HG03342 (cell line): ENCODE measurements around the gene SPINK8.
A peak's percentile ranks its signal among the peaks of the same experiment; 100 is the strongest.
"Not testable (repeated sequence)": the region's sequence is repeated elsewhere in the genome, so short reads cannot be mapped to it uniquely, and the experiment has no call there.

ENCODE experiments used
- ATAC-seq: cut with Tn5 transposase; IDR thresholded peaks from one replicate; pipeline ENCODE4 v1.9.1; 2021; ENCODE audit warnings: mild to moderate bottlenecking, moderate library complexity; ENCODE audit not compliant: unreplicated experiment

The SPINK8 gene

GRCh38 chr3:48331706-48332435, 1.6 kb downstream of the SPINK8 start:
- ATAC-seq, result not testable (repeated sequence)

DNA sequence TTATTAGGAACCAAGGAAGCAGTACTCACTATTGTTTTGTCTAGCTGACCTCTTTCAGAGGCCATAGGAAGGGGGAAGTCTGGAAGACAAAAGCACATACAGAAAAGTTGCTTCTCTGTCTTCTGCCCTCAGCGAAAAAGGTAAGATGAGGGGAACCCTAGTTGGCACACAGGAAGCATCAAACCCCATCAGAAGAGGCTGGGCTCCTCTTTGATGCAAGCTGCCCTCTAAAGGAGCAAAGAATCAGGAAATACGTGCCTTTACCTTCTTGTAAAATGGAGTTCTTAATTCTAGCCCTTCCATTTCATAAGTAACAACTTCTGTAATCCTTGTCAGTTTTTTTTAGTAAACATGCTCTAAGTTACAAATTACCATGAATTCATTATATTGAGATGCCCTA, 12.5 kb downstream of the SPINK8 start:
- no peak for ATAC-seq

- ATAC-seq, result no peak
Measured at GRCh38 chr3:48318713-48319468, 14.6 kb downstream of the SPINK8 start.

DNA sequence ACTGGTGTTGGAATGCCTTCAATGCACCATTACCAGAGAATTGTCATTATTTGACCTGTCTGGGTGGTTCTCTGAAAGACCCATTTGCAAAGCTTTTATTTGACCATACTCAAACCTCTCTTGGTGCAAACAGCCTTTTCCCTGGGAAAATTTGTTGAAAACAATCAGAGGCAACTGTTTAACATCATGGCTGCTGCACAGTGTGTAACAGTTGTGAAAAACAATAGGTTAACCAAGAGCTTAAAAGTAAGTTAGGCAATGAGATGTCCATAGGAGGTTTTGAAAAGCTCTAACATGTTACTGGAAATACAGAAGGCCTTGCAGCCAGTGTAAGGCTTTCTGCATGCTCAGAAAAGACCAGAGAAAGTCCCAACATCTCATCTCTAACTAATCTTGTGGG, 18.9 kb downstream of the SPINK8 start:
- no peak for ATAC-seq

- no peak for ATAC-seq
Measured at GRCh38 chr3:48306860-48307530, 26.5 kb downstream of the SPINK8 start.

DNA sequence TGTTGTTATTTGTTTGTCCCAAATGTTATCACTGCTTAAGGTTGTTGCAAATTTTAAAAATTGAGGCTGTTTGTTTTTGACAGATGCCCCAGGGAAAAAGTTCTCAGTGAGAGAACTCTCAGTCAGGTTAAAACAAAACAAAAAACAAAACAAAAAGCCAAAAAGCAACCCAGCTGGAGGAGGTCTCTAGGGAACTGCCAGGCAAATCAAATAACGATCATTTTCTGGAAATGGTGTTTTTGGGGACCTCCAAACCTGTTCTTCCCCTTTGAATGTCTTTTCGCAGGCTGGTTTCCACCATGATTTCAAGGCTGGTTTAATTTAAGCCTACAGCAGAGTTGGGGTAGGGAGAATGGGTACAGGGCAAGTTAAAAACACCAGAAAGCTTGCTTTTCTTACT, 27.2 kb downstream of the SPINK8 start:
- no peak for ATAC-seq

DNA sequence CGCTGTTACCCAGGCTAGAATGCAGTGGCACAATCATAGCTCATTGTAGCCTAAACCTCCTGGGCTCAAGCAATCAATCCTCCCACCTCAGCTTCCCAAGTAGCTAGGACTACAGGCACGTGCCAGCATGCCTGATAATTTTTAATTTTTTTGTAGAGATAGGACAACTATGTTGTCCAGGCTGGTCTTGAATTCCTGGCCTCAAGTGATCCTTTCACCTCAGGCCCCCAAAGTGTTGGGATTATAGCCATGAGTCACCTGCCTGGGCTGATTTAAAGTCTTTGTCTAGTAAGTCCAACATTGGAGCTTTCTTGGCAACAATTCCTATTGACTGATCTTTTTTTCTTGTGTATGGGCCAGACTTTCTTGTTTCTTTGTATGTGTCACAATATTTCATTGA, 28.1 kb downstream of the SPINK8 start:
- no peak for ATAC-seq

DNA sequence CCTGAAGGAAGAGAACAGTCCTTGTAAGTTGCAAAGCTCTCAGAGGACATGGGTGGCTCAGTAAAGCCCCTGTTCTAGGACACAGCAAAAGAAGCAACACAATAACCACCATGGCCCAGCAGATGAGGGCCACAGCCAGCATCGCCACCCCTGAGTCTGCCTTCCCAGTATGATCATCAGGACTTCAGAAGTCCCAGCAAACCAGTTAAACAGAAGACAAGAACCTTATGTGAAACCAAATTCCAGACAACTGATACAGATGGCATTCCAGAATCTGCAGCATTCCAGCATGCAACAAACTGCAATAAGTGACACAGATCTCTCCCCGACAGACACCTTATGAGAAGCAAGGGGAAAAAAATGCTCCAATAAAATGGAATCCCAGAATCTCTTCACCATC, 30.4 kb downstream of the SPINK8 start:
- no peak for ATAC-seq

DNA sequence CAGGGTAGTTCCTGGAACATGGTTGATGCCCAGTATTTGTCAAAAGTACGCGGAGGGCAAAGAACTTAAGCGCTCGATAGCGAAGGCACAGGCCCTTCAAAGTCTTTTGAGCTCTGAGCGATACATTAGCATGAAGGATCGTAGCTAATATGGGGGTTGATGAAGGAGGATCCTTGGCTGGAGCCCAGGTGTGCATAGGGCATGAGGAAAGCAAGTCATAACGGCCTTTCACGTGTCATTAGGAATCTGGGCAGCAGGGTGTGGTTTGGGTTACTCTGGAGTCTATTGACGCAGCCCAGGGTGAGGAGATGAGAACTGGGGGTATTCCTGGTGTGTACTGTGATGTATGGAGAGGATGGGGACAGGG, 31.7 kb downstream of the SPINK8 start:
- peak; percentile 6 for ATAC-seq

DNA sequence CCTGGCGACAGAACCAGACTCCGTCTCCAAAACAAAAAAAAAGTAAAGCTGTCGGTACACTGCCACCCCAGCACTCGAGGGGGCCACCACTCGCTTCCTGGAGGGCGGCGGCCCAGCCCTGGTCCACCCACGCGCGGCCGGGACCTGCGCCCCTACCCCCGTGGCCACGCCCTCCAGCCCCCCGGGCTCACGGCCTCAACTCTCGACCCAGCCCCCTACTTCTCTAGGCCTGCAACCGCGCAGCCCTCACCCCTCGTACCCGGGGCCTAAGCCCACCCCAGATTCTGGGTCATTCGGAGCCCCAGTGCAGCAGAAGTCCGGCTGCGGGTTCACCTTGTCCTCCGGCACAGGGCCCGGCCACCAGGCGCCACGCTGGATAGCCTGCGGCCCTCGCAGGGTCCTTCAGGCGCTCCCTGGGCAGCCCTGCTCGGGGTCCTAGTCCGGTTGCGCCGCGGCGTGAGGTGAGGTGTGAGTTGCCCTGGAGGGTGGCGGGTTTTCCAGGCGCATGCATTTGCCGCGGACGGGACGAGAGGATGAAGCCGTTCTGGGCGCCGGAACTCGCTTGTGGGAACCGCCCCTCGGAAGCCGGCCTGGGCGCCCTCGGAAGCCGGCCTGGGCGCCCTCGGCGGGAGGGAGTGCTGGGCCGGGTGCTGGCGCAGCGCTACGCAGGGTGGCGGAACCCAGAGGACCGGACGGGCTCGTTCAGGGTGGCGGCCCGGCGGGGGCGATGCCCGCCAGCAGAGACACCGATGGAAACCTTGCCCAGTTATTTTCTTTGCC, 32.3 kb downstream of the SPINK8 start, which contains the start of gene NME6:
TSS of gene NME6 (minus strand) at position 348 of the 780 bp plus-strand sequence.
- ATAC-seq, result peak; percentile 53

DNA sequence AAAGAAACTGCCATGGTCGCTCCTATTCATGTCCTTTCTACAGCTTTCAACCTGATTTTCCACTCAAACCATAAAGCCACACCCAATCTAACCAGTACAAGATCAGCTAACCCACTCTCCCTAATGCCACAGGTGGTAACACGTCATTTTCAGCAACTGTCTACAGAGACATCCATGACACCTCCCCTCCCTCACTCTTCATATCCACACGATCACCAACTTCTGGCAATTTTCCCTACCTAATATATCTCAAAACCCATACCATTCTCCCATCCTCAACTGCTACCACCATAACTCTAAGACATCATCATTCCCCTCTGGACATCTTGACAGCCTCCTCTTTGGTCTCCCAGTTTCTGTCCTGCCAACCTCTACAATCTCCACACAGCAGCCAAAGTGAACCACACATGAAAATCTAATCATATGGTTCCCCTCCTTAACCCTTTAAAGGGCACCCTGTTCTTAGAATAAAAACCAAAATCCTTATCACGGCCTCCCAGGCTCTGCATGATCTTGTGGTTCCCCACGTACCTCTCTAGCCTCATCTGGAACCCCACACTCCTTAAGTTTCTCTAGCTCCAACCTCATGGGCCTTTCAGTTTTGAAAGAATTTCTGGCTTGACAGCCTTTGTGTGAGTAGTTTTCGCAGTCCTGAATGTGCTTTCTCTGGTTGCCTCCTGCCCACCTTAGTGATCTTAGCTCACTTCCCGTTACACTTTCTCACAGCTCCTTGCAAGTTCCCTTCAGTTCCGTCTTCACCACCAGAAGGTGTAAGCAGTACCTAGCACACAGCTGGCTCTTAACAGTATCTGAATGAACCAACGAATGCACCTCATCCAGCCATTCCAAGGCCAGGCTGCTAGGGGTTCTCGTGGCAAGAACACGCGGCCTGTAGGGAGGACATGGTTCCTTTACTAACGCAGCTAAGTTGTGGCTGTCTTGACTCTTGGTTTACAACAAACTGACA, 33.4 kb downstream of the SPINK8 start:
- no peak for ATAC-seq

DNA sequence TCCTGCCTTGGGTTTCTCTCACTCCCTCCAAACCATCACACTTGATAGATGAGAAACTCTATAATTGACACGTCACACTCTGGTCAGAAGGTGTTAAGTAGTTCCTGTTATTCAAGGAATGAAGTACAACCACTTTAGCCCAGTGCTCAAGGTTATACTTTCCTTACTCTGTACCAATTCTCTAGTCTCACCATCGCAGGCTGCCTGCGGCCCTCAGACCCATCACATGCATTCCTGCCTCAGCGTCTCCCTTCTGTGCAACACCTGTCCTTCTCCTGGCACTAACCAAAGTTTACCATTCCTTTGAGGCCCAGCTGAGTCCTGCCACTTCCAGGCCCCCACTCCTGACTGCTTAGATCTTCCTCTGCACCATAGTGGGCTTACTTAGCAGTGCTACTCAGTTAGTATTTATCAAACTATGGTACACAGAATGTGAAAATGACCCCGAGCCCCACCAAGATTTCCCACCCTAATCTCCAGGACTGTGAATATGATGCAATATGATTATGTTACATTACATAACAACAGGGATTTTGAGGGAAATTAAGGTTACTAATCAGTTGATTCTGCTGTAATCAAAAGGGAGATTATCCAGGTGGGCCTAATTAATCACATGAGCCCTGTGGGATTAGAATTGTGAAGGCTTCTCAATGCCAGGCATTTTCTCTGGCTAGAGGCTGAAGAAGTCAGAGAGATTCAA, 36.2 kb downstream of the SPINK8 start:
- ATAC-seq, result no peak

DNA sequence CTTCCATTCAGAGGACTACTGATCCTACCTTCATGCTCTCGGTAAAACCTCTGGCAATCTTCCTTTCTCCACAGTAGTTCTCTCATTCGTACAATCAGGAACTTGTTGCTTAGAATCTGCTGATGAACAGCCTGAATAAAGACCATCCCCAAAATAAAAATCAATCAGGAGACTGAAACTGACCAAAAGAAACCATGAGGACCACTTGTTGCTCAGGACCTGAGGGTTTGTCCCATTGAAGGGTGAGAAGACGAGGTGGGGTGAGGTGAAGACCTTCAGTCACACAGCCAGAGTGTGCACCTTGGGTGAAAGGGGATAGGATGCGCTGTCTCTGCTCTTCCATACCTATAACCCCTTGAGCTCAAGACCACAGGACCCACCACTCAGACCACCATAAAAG, 36.8 kb downstream of the SPINK8 start:
- no peak for ATAC-seq

GRCh38 chr3:48294611-48295263, 38.7 kb downstream of the SPINK8 start:
- no peak for ATAC-seq

GRCh38 chr3:48289659-48290058, 43.8 kb downstream of the SPINK8 start:
- ATAC-seq, result no peak

GRCh38 chr3:48287034-48287433, 46.4 kb downstream of the SPINK8 start:
- ATAC-seq, result no peak

- no peak for ATAC-seq
Measured at GRCh38 chr3:48286308-48286707, 47.2 kb downstream of the SPINK8 start.

GRCh38 chr3:48285675-48286074, 47.8 kb downstream of the SPINK8 start:
- no peak for ATAC-seq

- ATAC-seq, result no peak
Measured at GRCh38 chr3:48285132-48285531, 48.3 kb downstream of the SPINK8 start.
